H1 (cell line): ENCODE data around the gene SUZ12. TPM values are rescaled to one million over a fixed set of nuclear protein-coding genes. Genes with fewer than 3 reads are reported as not detected.

ENCODE experiments used
- CTCF ChIA-PET: fragments of 300-600 bp; sonication (Branson Sonifier 250); formaldehyde crosslinking; loops from one replicate; lab custom pipeline; 2021; ENCODE audit not compliant: partially characterized antibody; lab: Charles Lee
- POLR2A ChIA-PET: fragments of 300-600 bp; sonication (Branson Sonifier 250); formaldehyde crosslinking; loops from one replicate; lab custom pipeline; 2021; ENCODE audit warnings: inconsistent platforms; ENCODE audit not compliant: partially characterized antibody; lab: Charles Lee
- DNase-seq, 2 experiments: peaks; one replicate each; pipeline versions ENCODE4 v3.0.0 to v3.0.0-alpha.2; 2010 to 2022; ENCODE audit warnings: low spot score in 2 of 2, low read depth in 1 of 2, mixed read lengths in 1 of 2
- FAIRE-seq: peaks from 2 replicates; lab custom pipeline; 2011; peaks lifted over from hg19 to GRCh38; lab: Jason Lieb, UNC
- H2AFZ ChIP-seq: 2 replicates; pipeline ENCODE4 v1.8.1; 2012; ENCODE audit warnings: low read length, inconsistent platforms
- H2AK5ac ChIP-seq: 2 replicates; pipeline ENCODE4 v1.6.1; 2013; ENCODE audit warnings: low read depth, low read length
- H2BK120ac ChIP-seq: replicated peaks from 2 replicates; pipeline ENCODE3; 2013; ENCODE audit warnings: low read depth, low read length, inconsistent platforms
- H2BK12ac ChIP-seq: 2 replicates; pipeline ENCODE4 v1.6.1; 2013; ENCODE audit warnings: low read depth, low read length
- H2BK15ac ChIP-seq: 2 replicates; pipeline ENCODE4 v1.6.1; 2013; ENCODE audit warnings: low read length
- H2BK20ac ChIP-seq: 2 replicates; pipeline ENCODE4 v1.6.1; 2013; ENCODE audit warnings: low read length
- H2BK5ac ChIP-seq: 2 replicates; pipeline ENCODE4 v1.6.1; 2013; ENCODE audit warnings: low read depth, low read length
- H3K14ac ChIP-seq: 2 replicates; pipeline ENCODE4 v1.6.1; 2013; ENCODE audit warnings: inconsistent platforms; ENCODE audit not compliant: insufficient read length
- H3K18ac ChIP-seq: 2 replicates; pipeline ENCODE4 v1.6.1; 2013; ENCODE audit warnings: low read length; ENCODE audit errors: extremely low read depth
- H3K23ac ChIP-seq: 2 replicates; pipeline ENCODE4 v1.6.1; 2013; ENCODE audit warnings: inconsistent platforms; ENCODE audit not compliant: insufficient read length
- H3K23me2 ChIP-seq: 2 replicates; pipeline ENCODE4 v1.6.1; 2013; ENCODE audit warnings: low read depth, low read length
- H3K27ac ChIP-seq: 2 replicates; pipeline ENCODE4 v1.6.1; 2011; ENCODE audit warnings: low read depth, low read length, inconsistent platforms
- H3K27me3 ChIP-seq, 4 experiments: replicated peaks in 1 of 4; 1 replicate in 1 of 4; 2 replicates in 3 of 4; pipeline versions ENCODE4 v1.6.1 to v1.8.1; 2011 to 2013; ENCODE audit warnings: low read length in 3 of 4, mild to moderate bottlenecking in 3 of 4, inconsistent platforms in 2 of 4, mixed read lengths in 2 of 4, moderate library complexity in 1 of 4; ENCODE audit not compliant: control insufficient read depth in 3 of 4, insufficient read depth in 3 of 4; ENCODE audit errors: extremely low read depth in 1 of 4
- H3K36me3 ChIP-seq, 4 experiments: 2 replicates each; pipeline versions ENCODE4 v1.6.1 to v1.8.1; 2011 to 2013; ENCODE audit warnings: mild to moderate bottlenecking in 4 of 4, low read length in 3 of 4, moderate library complexity in 2 of 4, control low read depth in 1 of 4, inconsistent platforms in 1 of 4; ENCODE audit not compliant: insufficient read depth in 4 of 4, control insufficient read depth in 2 of 4
- H3K4ac ChIP-seq: replicated peaks from 2 replicates; pipeline ENCODE3; 2013; ENCODE audit warnings: low read length, low read depth, mixed read lengths, inconsistent platforms; ENCODE audit not compliant: insufficient read length
- H3K4me1 ChIP-seq, 4 experiments: replicated peaks in 1 of 4; 1 replicate in 1 of 4; 2 replicates in 3 of 4; pipeline versions ENCODE4 v1.6.1 to v1.8.1; 2011 to 2013; ENCODE audit warnings: low read length in 3 of 4, inconsistent platforms in 2 of 4, mixed read lengths in 1 of 4; ENCODE audit not compliant: insufficient read depth in 4 of 4, control insufficient read depth in 3 of 4
- H3K4me2 ChIP-seq, 2 experiments: 2 replicates each; pipeline versions ENCODE4 v1.6.1 to v1.8.1; 2011 to 2013; ENCODE audit warnings: low read depth in 2 of 2, low read length in 2 of 2, control low read depth in 1 of 2, inconsistent platforms in 1 of 2, mild to moderate bottlenecking in 1 of 2; ENCODE audit not compliant: insufficient read depth in 1 of 2
- H3K4me3 ChIP-seq, 4 experiments: fragments of 200-600, 300-600 bp in 1 of 4; sonication (generic), shearing (Covaris generic), sonication (Bioruptor Twin) in 1 of 4; 2 replicates each; pipeline versions ENCODE4 v1.5.1 to v1.8.1; 2011 to 2016; ENCODE audit warnings: low read length in 4 of 4, low read depth in 3 of 4, control low read depth in 2 of 4, inconsistent platforms in 2 of 4, mild to moderate bottlenecking in 2 of 4, mixed read lengths in 1 of 4, moderate library complexity in 1 of 4; ENCODE audit not compliant: insufficient read depth in 2 of 4; ENCODE audit errors: extremely low read depth in 1 of 4
- H3K56ac ChIP-seq: replicated peaks from 2 replicates; pipeline ENCODE3; 2013; ENCODE audit warnings: low read depth, mild to moderate bottlenecking, mixed read lengths, low read length, inconsistent platforms; ENCODE audit not compliant: insufficient read length
- H3K79me1 ChIP-seq: 2 replicates; pipeline ENCODE4 v1.6.1; 2013; ENCODE audit warnings: low read depth, low read length, control low read depth
- H3K79me2 ChIP-seq, 2 experiments: 2 replicates each; pipeline versions ENCODE4 v1.6.1 to v1.8.1; 2012 to 2013; ENCODE audit warnings: low read length in 2 of 2, mild to moderate bottlenecking in 2 of 2, inconsistent platforms in 1 of 2; ENCODE audit not compliant: insufficient read depth in 2 of 2, control insufficient read depth in 1 of 2
- H3K9ac ChIP-seq, 4 experiments: replicated peaks in 1 of 4; 1 replicate in 1 of 4; 2 replicates in 3 of 4; pipeline versions ENCODE4 v1.6.1 to v1.8.1; 2011 to 2013; ENCODE audit warnings: low read depth in 3 of 4, low read length in 3 of 4, control low read depth in 2 of 4, mild to moderate bottlenecking in 2 of 4, moderate library complexity in 2 of 4, inconsistent platforms in 1 of 4; ENCODE audit errors: extremely low read depth in 1 of 4
- H3K9me3 ChIP-seq, 2 experiments: 2 replicates each; pipeline versions ENCODE4 v1.6.1 to v1.8.1; 2012 to 2013; ENCODE audit warnings: mild to moderate bottlenecking in 2 of 2, moderate library complexity in 2 of 2, control low read depth in 1 of 2, inconsistent platforms in 1 of 2, low read depth in 1 of 2, low read length in 1 of 2, mixed read lengths in 1 of 2; ENCODE audit not compliant: insufficient read depth in 2 of 2
- H4K20me1 ChIP-seq, 2 experiments: replicated peaks in 1 of 2; 2 replicates each; pipeline versions ENCODE3 to v1.8.1; 2011 to 2013; ENCODE audit warnings: inconsistent platforms in 2 of 2, low read length in 2 of 2, mild to moderate bottlenecking in 1 of 2; ENCODE audit not compliant: insufficient read depth in 2 of 2, control insufficient read depth in 1 of 2
- H4K5ac ChIP-seq: 2 replicates; pipeline ENCODE4 v1.6.1; 2013; ENCODE audit warnings: low read length, low read depth, mixed read lengths, inconsistent platforms; ENCODE audit not compliant: insufficient read length
- H4K8ac ChIP-seq: 2 replicates; pipeline ENCODE4 v1.8.0; 2013; ENCODE audit warnings: mild to moderate bottlenecking, moderate library complexity, low read length, inconsistent platforms; ENCODE audit not compliant: insufficient read depth; ENCODE audit errors: extremely low read depth
- H4K91ac ChIP-seq: replicated peaks from 2 replicates; pipeline ENCODE3; 2013; ENCODE audit warnings: low read length, mixed read lengths, inconsistent platforms; ENCODE audit not compliant: insufficient read length
- CTBP2 ChIP-seq: IDR thresholded peaks from 2 replicates; pipeline ENCODE4 v1.7.0; 2011; ENCODE audit warnings: borderline replicate concordance, mild to moderate bottlenecking, moderate library complexity, mixed read lengths, low read length; ENCODE audit not compliant: insufficient read depth, insufficient read length
- EP300 ChIP-seq, 2 experiments: IDR thresholded peaks; 1 replicate in 1 of 2; 2 replicates in 1 of 2; pipeline ENCODE4 v1.6.1; 2011 to 2012; ENCODE audit warnings: low read depth in 2 of 2, low read length in 2 of 2, mild to moderate bottlenecking in 2 of 2, borderline replicate concordance in 1 of 2, inconsistent platforms in 1 of 2, moderate library complexity in 1 of 2
- POLR2AphosphoS5 ChIP-seq: IDR thresholded peaks from 2 replicates; pipeline ENCODE4 v1.6.1; 2011; ENCODE audit warnings: low read depth, low read length
- POU5F1 ChIP-seq: IDR thresholded peaks from 2 replicates; pipeline ENCODE4 v1.6.1; 2011; ENCODE audit warnings: low read depth, mild to moderate bottlenecking, low read length, moderate library complexity
- SIN3A ChIP-seq, 2 experiments: IDR thresholded peaks in 1 of 2; conservative IDR thresholded peaks in 1 of 2; 2 replicates each; pipeline ENCODE4 v1.6.1; 2011 to 2012; ENCODE audit warnings: low read length in 2 of 2, improper control_type of control experiment in 1 of 2, low read depth in 1 of 2, mild to moderate bottlenecking in 1 of 2
- YY1 ChIP-seq: IDR thresholded peaks from 2 replicates; pipeline ENCODE4 v1.6.1; 2011; ENCODE audit warnings: low read depth, mild to moderate bottlenecking, low read length
- WGBS, 2 experiments: shearing (Covaris generic) in 1 of 2; methylation state at CpG; one replicate each; pipeline versions ENCODE4 v1.1.6 to v1.1.7; 2013 to 2015; ENCODE audit warnings: low lambda C conversion rate in 2 of 2, mixed read lengths in 2 of 2, inconsistent platforms in 1 of 2, low coverage in 1 of 2, missing lambda C conversion rate in 1 of 2; ENCODE audit not compliant: insufficient replicate concordance in 2 of 2, insufficient coverage in 1 of 2, insufficient read length in 1 of 2; ENCODE audit errors: extremely low coverage in 1 of 2, missing lambda C conversion rate in 1 of 2; 5-methylcytosine and 5-hydroxymethylcytosine counted together
- polyA plus RNA-seq, 7 experiments: library from polyadenylated mRNA; depleted of rRNA in 3 of 7; stranded (reverse) in 5 of 7; unstranded in 2 of 7; fragments of >200 nt in 5 of 7; fragments of 200-250 nt in 2 of 7; gene quantifications; 1 replicate in 5 of 7; 2 replicates in 1 of 7; 4 replicates in 1 of 7; pipeline versions ENCODE4 v1.2.1 to v1.2.3, GENCODE V29; 2011 to 2013; ENCODE audit warnings: missing spikeins in 2 of 7, mixed read lengths in 2 of 7
- total RNA-seq: library from RNA; stranded (reverse); fragmentation: NEBNext Ultra II Directional; extraction: Animal tissue kit (Norgen Biotek cat#: 25700); gene quantifications from 2 replicates; pipeline ENCODE4 v1.2.1, GENCODE V29; 2021
- TF ChIP-seq, protein P1 (sequence below): IDR thresholded peaks from 2 replicates; pipeline ENCODE4 v1.6.1; 2012; ENCODE audit warnings: inconsistent platforms

SUZ12 gene
- total and polyA plus RNA-seq, 2 of the 8 experiments (the other 6 are each of a cell fraction or from before 2014, with no cell fraction given), result 9.1 to 34.6 TPM

DNA sequence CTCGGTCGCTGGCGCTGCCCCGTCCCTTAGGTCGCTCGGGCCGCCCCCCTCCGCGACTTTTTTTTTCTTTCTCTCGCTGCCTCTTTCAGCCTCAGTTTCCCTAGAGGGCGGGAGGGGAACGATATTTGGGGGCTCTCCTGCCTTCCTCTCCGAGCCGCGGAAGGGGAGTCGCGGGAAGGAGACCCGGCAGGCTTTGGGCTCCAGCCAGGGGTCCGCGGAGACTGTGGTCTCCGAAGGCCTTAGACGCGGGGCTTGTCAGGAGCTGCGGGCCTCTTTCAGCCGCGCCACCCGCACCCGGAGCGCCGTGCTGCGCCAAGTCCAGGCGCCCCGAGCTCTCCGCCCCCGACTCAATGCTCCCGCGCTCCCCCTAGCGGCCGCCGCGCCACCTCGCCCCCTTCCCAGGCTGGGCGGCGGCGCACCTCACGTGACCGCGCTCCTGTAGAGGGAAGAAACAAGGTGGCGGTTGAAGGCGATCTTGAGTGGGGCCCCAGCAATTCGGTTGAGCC is 70.2 kb downstream of the SUZ12 start, which contains the start of gene LRRC37B:
Gene LRRC37B, plus strand, starts transcription at position 427 of the 506 bp plus-strand sequence. CDS start 14,010 bp downstream, outside the sequence.
- Histone ChIP-seq H3K4me3 (peak within 1 kb of the TSS; percentile 77 to 95 (median 88)), H4K5ac (peak within 1 kb of the TSS; percentile 53), H2AK5ac (no peak within 1 kb of the TSS), H3K27ac (peak within 1 kb of the TSS; percentile 35), H3K18ac (peak within 1 kb of the TSS; percentile 60; the same call in 1 of the 2 replicates), H3K36me3 (no peaks in the 10 kb centered on the region), H2BK120ac (peak within 1 kb of the TSS; percentile 83), H2BK15ac (no peak within 1 kb of the TSS), H3K56ac (no peak within 1 kb of the TSS), H3K79me1 (no peaks in the 10 kb centered on the region; the same call in 1 of the 2 replicates), H2BK12ac (no peak within 1 kb of the TSS), H3K4me2 (peak within 1 kb of the TSS; percentile 70 to 86), H2BK20ac (no peak within 1 kb of the TSS), H2BK5ac (peak within 1 kb of the TSS; percentile 66; the same call in 1 of the 2 replicates), H3K14ac (no peak within 1 kb of the TSS), H3K4me1 (no peaks in the 10 kb centered on the region), H3K79me2 (peaks cover 0 to 43% of the 10 kb centered on the region in 2 experiments; a peak in 2 of 4 replicates), H2AFZ (peak within 1 kb of the TSS; percentile 77; the same call in 1 of the 2 replicates), H3K4ac (peak within 1 kb of the TSS; percentile 85), H3K9me3 (no peaks in the 10 kb centered on the region), H4K8ac (peak within 1 kb of the TSS; percentile 51), H4K20me1 (no peaks in the 10 kb centered on the region), H4K91ac (no peak within 1 kb of the TSS), H3K27me3 (peaks cover 0 to 4% (median 1%) of the 10 kb centered on the region in 4 experiments; a peak in 3 of 7 replicates), H3K23me2 (peaks cover 3% of the 10 kb centered on the region; the same call in 1 of the 2 replicates), H3K9ac (peak within 1 kb of the TSS; percentile 66 to 85 (median 83)), H3K23ac (no peak within 1 kb of the TSS)
- 1% methylated on average over 27 of the region's 51 CpGs; no CpG with 5 or more reads in 1 of the 2 experiments for WGBS, 2 experiments
- DNase-seq (peak; percentile 25 to 98), FAIRE-seq (no peak)
- ChIA-PET CTCF (interaction anchor here (0.6 to 3.1 kb wide), 19 partner anchors 9 to 146 kb away, joined by 3 to 25 read pairs (median 4); partner anchors contain the start of gene RHOT1), POLR2A (interaction anchor here (0.6 to 2.5 kb wide), 7 partner anchors 9 to 135 kb away, joined by 3 to 8 read pairs (median 5); partner anchors contain the start of genes RHOT1 and UTP6)
- TF ChIP-seq SIN3A (conservative IDR thresholded peaks at IDR 0.05 in 1 of 2, IDR thresholded peaks at IDR 0.05 in 1 of 2; ENCODE audit: low read depth in 1 of 2, low read length in 2 of 2), result 0 out of 4 replicates have a peak, but pooled peaks of 1 of the 2 experiments have one; percentile 54
- no peak for TF ChIP-seq EP300 (IDR thresholded peaks at IDR 0.05; ENCODE audit: borderline replicate concordance in 1 of 2, low read depth in 2 of 2, low read length in 2 of 2)
- TF ChIP-seq YY1, result 0 out of 2 replicates have a peak, but pooled peaks have one; percentile 54
- TF ChIP-seq, protein P1, sequence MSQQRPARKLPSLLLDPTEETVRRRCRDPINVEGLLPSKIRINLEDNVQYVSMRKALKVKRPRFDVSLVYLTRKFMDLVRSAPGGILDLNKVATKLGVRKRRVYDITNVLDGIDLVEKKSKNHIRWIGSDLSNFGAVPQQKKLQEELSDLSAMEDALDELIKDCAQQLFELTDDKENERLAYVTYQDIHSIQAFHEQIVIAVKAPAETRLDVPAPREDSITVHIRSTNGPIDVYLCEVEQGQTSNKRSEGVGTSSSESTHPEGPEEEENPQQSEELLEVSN, result peak; percentile 34; the same call in 1 of the 2 replicates
- TF ChIP-seq CTBP2, result no peak
- no peak for TF ChIP-seq POU5F1
- TF ChIP-seq POLR2AphosphoS5, result peak; percentile 77; the same call in 1 of the 2 replicates
